ENCODE results near the gene HEATR5A. TPM values are rescaled to one million over a fixed set of nuclear protein-coding genes. Genes with fewer than 3 reads are reported as not detected.
"Not testable (repeated sequence)": the region's sequence is repeated elsewhere in the genome, so short reads cannot be mapped to it uniquely, and the experiment has no call there.

The HEATR5A gene
- total RNA-seq, 3 donors from 2014 or later (not counting 1 experiment from before 2014, with no cell fraction given): 12.1 to 23.9 (median 15.1) TPM

- H3K4me3 ChIP-seq (ENCODE audit: low read length): no peak overlapping the region
- no peaks in the 10 kb centered on the region for H3K27me3 Mint-ChIP-seq (ENCODE audit: low read depth in 2 of 2)
- DNase-seq: no peak
- H3K4me3 Mint-ChIP-seq: no peak overlapping the region
- no peaks in the 10 kb centered on the region for H3K36me3 ChIP-seq (ENCODE audit: control insufficient read depth, insufficient read depth, low read length)
- WGBS (ENCODE audit: insufficient coverage): 89% methylated on average over 3 of the region's 3 CpGs
- H3K9me3 ChIP-seq (ENCODE audit: control insufficient read depth, insufficient read depth, low read length): no peaks in the 10 kb centered on the region
- H3K27ac ChIP-seq (ENCODE audit: low read length): no peak overlapping the region
- no peak for ATAC-seq
- no peaks in the 10 kb centered on the region for H3K9me3 Mint-ChIP-seq
- H3K4me1 Mint-ChIP-seq: peaks cover 0 to 9% of the 10 kb centered on the region in 2 donors
- intact Hi-C loops (cut with micrococcal nuclease): no loop called here
- no peak for TF ChIP-seq CTCF (IDR thresholded peaks at IDR 0.05)
- H3K4me1 ChIP-seq (ENCODE audit: control insufficient read depth, insufficient read depth, low read length): no peaks in the 10 kb centered on the region
- no peak overlapping the region for H3K27ac Mint-ChIP-seq
- no peaks in the 10 kb centered on the region for H3K27me3 ChIP-seq (ENCODE audit: control insufficient read depth, insufficient read depth, low read length)
- no peaks in the 10 kb centered on the region for H3K36me3 Mint-ChIP-seq
Measured at GRCh38 chr14:31280871-31281220, 139.5 kb downstream of the HEATR5A start.

- Histone ChIP-seq H3K4me3 (ENCODE audit: low read length) (no peak overlapping the region), H3K27ac (ENCODE audit: low read length) (no peak overlapping the region), H3K27me3 (ENCODE audit: control insufficient read depth, insufficient read depth, low read length) (no peaks in the 10 kb centered on the region), H3K9me3 (ENCODE audit: control insufficient read depth, insufficient read depth, low read length) (no peaks in the 10 kb centered on the region), H3K4me1 (ENCODE audit: control insufficient read depth, insufficient read depth, low read length) (no peaks in the 10 kb centered on the region), H3K36me3 (ENCODE audit: control insufficient read depth, insufficient read depth, low read length) (no peaks in the 10 kb centered on the region)
- Mint-ChIP-seq H3K9me3 (no peaks in the 10 kb centered on the region), H3K27me3 (ENCODE audit: low read depth in 2 of 2) (no peaks in the 10 kb centered on the region), H3K4me3 (no peak overlapping the region), H3K36me3 (no peaks in the 10 kb centered on the region), H3K4me1 (peaks cover 0 to 9% of the 10 kb centered on the region in 2 donors), H3K27ac (no peak overlapping the region)
- intact Hi-C loops (cut with micrococcal nuclease): no loop called here
- ATAC-seq (no peak), DNase-seq (no peak)
- 97% methylated on average over 4 of the region's 4 CpGs for WGBS (ENCODE audit: insufficient coverage)
- no peak for TF ChIP-seq CTCF (IDR thresholded peaks at IDR 0.05)
Measured at GRCh38 chr14:31280132-31280870, 140.0 kb downstream of the HEATR5A start.

GRCh38 chr14:31278883-31279282, 141.5 kb downstream of the HEATR5A start:
- no peak for TF ChIP-seq CTCF (IDR thresholded peaks at IDR 0.05)
- H3K36me3 Mint-ChIP-seq: no peaks in the 10 kb centered on the region
- Histone ChIP-seq H3K27me3 (ENCODE audit: control insufficient read depth, insufficient read depth, low read length) (no peaks in the 10 kb centered on the region), H3K4me3 (ENCODE audit: low read length) (no peak overlapping the region), H3K4me1 (ENCODE audit: control insufficient read depth, insufficient read depth, low read length) (no peaks in the 10 kb centered on the region), H3K27ac (ENCODE audit: low read length) (no peak overlapping the region), H3K36me3 (ENCODE audit: control insufficient read depth, insufficient read depth, low read length) (no peaks in the 10 kb centered on the region), H3K9me3 (ENCODE audit: control insufficient read depth, insufficient read depth, low read length) (no peaks in the 10 kb centered on the region)
- H3K4me1 Mint-ChIP-seq: peaks cover 4 to 8% of the 10 kb centered on the region in 2 donors
- H3K9me3 Mint-ChIP-seq: no peaks in the 10 kb centered on the region
- ATAC-seq (no peak), DNase-seq (no peak)
- intact Hi-C loops (cut with micrococcal nuclease): no loop called here
- no peak overlapping the region for H3K27ac Mint-ChIP-seq
- no peaks in the 10 kb centered on the region for H3K27me3 Mint-ChIP-seq (ENCODE audit: low read depth in 2 of 2)
- 80% methylated on average over 1 of the region's 1 CpG for WGBS (ENCODE audit: insufficient coverage)
- no peak overlapping the region for H3K4me3 Mint-ChIP-seq

- no peaks in the 10 kb centered on the region for H3K36me3 ChIP-seq (ENCODE audit: control insufficient read depth, insufficient read depth, low read length)
- Mint-ChIP-seq H3K4me1 (peaks cover 4 to 5% of the 10 kb centered on the region in 2 donors), H3K36me3 (no peaks in the 10 kb centered on the region), H3K9me3 (no peaks in the 10 kb centered on the region), H3K4me3 (no peak overlapping the region), H3K27ac (no peak overlapping the region), H3K27me3 (ENCODE audit: low read depth in 2 of 2) (no peaks in the 10 kb centered on the region)
- H3K27ac ChIP-seq (ENCODE audit: low read length): no peak overlapping the region
- TF ChIP-seq CTCF (IDR thresholded peaks at IDR 0.05): no peak
- H3K27me3 ChIP-seq (ENCODE audit: control insufficient read depth, insufficient read depth, low read length): no peaks in the 10 kb centered on the region
- intact Hi-C loops (cut with micrococcal nuclease): no loop called here
- no peaks in the 10 kb centered on the region for H3K9me3 ChIP-seq (ENCODE audit: control insufficient read depth, insufficient read depth, low read length)
- H3K4me3 ChIP-seq (ENCODE audit: low read length): no peak overlapping the region
- WGBS (ENCODE audit: insufficient coverage): 89% methylated on average over 1 of the region's 1 CpG
- no peak for DNase-seq
- H3K4me1 ChIP-seq (ENCODE audit: control insufficient read depth, insufficient read depth, low read length): no peaks in the 10 kb centered on the region
- ATAC-seq: no peak
Measured at GRCh38 chr14:31277085-31277484, 143.3 kb downstream of the HEATR5A start.

GRCh38 chr14:31276417-31276816, 143.9 kb downstream of the HEATR5A start:
- H3K4me1 ChIP-seq (ENCODE audit: control insufficient read depth, insufficient read depth, low read length); H3K27me3 Mint-ChIP-seq (ENCODE audit: low read depth in 2 of 2); H3K9me3 Mint-ChIP-seq; H3K27ac ChIP-seq (ENCODE audit: low read length); H3K27ac Mint-ChIP-seq; H3K36me3 ChIP-seq (ENCODE audit: control insufficient read depth, insufficient read depth, low read length); H3K36me3 Mint-ChIP-seq; H3K9me3 ChIP-seq (ENCODE audit: control insufficient read depth, insufficient read depth, low read length); H3K27me3 ChIP-seq (ENCODE audit: control insufficient read depth, insufficient read depth, low read length); H3K4me3 Mint-ChIP-seq; intact Hi-C loops (cut with micrococcal nuclease); ATAC-seq; H3K4me3 ChIP-seq (ENCODE audit: low read length); H3K4me1 Mint-ChIP-seq; DNase-seq: not testable (repeated sequence)
- WGBS (ENCODE audit: insufficient coverage): 68% methylated on average over 4 of the region's 5 CpGs
